Transverse colon (tissue), 4 donors: ENCODE results near the gene STXBP4.

Source experiments
- CTCF ChIP-seq, 5 experiments: fragments of 200-600 bp in 3 of 5; fragments of 450-650 bp in 2 of 5; sonication (generic) in 3 of 5; IDR thresholded peaks; 1 replicate in 2 of 5; 2 replicates in 3 of 5; pipeline ENCODE4 v1.5.1; 2016 to 2017; ENCODE audit warnings: antibody characterized with exemption in 5 of 5, inconsistent platforms in 3 of 5, mild to moderate bottlenecking in 2 of 5, moderate library complexity in 1 of 5
- POLR2AphosphoS5 ChIP-seq, 3 donors: sonication (generic); formaldehyde crosslinking; IDR thresholded peaks; one replicate each; pipeline ENCODE4 v1.6.1; 2016; ENCODE audit warnings: antibody characterized with exemption in 3 of 3

- TF ChIP-seq CTCF (IDR thresholded peaks at IDR 0.05) (no peak), POLR2AphosphoS5 (IDR thresholded peaks at IDR 0.05) (no peak)
These were observed 13.8 kb downstream of the STXBP4 start for GRCh38 chr17:54982399-54982798.
